CD4-positive, alpha-beta T cell treated with Interleukin-4 for 1 hour (primary cell): ENCODE measurements around the gene AQP1.

Source experiments
- DNase-seq, 2 donors: peaks; one replicate each; pipeline ENCODE4 v3.0.0-alpha.2; 2020 to 2022

AQP1 gene

DNA sequence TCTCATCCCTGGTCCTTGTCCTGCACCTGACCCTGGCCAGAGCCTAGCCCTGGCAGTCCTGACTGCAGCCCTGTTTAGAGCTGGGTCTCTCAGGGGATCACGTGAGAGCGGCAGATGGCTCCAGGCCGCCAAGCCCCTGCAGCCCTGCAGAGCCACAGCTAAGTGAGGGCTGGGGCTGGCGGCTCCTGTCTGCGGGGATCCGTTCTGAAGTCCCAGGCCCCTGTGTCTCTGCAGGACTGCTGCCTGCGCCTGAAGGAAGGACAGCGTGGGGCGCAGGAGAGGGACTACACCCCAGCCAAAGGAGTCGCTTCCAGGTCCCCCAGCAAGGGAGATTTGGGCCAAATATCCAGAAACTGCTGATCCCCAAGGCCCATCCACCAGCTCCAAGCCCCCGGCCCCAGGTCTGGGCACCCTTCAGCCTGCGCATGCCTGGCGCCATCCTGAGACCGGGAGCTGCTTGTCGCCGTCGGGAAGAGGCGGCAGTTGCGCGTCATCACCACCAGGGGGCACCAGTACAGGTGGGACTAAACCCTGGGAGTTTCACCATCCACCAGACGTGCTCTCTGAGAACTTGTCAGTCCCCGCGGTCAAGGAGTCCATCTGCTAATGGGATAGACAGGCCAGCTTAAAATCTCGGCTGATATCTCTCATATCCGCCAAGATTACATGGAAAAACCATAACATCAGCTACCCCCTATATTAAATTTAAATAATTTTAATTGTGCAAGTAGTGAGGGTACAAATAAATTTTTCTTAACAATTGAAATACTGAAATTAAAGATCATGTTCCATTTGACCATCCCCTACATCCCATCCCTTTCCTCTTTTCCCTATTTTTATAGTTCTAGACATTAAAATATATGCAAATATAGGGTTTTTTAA lies 27.0 kb downstream of the AQP1 start:
- DNase-seq = peak; percentile 36 to 43

DNA sequence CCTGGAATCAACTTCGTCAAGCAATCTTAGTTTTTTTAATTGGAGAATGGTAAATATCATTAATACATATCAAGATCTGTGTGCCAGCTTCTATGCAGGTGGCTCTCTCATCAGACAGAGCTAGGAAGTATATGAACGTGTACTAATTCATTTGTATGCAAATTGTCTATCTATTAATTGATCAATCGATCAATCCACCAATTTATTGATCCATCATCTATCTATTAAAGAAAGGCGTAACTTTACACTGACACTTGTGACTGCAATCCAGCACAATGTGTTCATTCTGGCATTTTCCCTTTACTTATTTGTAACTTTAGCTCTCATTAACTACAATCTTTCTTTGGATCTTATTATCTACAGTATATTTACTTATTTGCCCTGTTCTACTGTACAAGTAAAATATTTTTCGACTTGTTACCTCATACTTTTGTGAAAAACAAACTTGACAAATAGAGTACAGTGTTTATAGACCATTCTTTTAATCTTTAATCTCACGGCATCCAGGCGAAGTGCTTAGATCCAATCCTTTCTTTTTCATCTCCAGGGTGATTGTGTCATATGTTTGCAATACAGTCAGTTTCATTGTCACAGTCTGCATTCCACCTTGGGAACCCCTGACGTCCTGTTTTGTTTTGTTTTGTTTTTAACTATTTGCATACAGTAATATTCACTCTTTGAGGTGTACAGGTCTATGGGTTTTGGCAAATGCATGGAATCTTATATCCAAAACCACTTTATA lies 30.1 kb downstream of the AQP1 start:
- DNase-seq = no peak

DNA sequence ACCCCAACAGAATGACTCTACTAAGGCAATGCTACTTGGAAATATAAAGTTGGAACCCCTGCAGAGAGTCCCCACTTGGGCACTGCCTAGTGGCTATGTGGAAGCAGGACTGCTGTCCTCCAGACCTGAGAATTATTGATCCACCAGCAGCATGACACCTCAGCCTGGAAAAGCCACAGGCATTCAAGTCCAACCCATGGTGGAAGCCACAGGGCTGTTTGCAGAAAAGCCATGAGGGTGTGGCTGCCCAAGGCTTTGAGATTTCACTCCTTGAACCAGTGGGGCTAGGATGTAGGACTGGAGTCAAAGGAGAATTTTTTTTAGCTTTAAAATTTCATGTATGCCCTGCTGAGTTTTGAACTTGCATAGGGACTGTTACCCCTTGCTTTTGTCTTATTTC lies 38.5 kb downstream of the AQP1 start:
- no peak for DNase-seq

DNA sequence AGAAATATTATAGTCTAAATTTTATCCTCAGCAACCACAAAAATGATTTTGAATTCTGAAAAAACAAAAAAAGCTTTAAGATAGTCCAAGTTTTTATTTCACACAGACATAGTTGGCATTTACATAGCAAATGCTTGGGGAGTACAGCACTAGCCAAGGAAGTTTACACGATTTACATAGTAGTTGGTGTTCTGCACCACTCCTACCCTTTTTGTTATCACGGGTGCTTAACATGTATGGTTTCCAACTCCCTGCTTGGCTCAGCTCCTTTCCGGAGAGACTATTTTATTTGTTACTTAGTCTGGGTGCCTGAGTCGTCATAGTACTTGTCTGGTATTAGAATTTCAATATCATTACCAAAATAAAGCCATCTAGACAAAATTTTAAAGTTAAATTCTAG lies 43.3 kb downstream of the AQP1 start:
- DNase-seq = no peak

DNA sequence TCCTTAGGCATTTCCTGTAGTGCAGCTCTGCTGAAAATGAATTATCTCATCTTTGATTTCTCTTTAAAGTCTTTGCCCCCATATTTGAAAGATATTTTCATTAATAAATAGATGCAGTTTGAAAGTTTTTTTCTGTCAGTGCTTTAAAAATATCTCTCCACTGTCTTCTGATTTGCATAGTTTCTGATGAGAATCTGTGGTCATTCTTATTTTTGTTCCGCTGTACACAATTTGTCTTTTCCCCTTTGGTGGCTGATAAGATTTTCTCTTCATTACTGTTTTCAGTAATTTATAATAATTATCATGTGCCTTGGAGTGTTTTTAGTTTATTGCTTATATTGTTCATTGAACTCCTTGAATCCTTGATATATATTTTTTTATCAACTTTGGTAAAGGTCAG lies 45.1 kb downstream of the AQP1 start:
- DNase-seq = no peak

DNA sequence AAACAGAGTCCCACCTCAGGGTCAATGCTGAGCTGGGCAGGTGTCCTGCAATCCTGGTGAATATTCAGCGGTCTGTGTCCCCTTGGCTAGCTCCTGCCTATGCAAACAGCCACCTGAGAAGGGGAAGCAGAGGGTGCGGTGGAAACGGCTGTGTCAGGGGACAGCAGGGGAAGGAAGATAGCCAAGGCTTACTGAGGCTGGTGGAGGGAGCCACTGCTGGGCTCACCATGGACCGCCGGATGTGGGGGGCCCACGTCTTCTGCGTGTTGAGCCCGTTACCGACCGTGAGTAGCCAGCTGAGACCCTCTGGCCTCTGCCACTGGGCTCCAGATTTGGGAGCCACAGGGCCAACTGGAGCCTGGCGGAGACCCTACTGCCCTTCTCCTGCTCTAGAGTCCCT lies 52.2 kb downstream of the AQP1 start, which contains the start of gene GHRHR:
TSS of gene GHRHR (plus strand) at position 112 of the 400 bp plus-strand sequence. CDS start at position 228, 116 bp downstream.
- no peak for DNase-seq

DNA sequence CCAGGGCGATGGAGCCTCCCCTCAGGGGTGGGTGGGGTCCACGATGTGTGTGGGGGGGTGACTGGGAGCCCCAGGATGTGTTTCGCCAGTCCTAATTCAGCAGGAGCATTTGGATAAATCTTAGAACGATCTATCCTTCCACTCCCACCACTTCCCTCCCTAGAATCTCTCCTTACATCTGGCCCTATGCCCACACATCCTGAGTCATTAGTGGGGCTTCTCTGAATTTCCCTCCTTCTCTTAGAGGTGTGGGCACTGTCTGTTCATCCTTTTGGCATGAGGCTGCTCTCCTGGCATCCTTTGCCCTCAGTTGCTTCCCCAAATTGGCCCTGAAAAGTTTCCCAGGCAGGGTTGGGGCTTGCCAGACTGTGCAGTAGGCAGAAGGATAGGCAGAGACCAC lies 53.7 kb downstream of the AQP1 start:
- no peak for DNase-seq

DNA sequence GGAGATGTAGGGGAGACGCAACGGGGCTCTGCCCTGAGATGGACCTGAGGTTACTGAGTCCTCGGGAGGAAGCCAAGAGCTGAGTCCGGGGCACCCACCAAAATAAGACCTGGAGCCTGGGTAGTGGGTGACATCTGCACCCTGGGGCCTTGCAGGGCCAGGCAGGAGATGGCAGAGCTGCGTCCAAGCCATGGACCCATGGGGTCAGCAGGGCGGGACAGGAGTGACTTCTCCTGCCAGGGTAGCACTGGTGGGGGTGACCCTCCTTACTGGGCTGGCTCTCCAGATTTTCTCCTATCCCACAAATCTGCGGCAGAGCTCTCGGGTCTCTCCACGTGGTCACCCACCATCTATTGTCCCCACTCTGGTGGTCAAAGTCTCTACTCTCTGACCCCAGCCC lies 54.2 kb downstream of the AQP1 start:
- no peak for DNase-seq

DNA sequence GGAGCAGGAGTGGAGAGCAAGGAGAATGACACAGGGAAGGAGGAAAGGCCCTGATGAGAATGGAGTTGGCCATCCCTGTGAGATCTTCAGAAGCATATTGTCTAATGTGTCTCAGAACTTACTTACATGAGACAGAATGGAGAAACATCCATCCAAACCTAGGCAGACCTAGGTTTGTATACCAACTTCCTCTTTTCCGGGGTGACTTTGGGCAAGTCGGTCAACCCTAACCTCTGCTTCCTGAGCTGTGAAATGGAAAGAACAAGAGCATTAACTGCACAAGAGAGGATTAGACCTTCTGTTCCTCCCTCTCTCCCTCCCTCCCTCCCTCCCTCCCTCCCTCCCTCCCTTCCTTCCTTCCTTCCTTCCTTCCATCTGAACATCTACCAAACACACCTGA lies 56.6 kb downstream of the AQP1 start:
- no peak for DNase-seq

DNA sequence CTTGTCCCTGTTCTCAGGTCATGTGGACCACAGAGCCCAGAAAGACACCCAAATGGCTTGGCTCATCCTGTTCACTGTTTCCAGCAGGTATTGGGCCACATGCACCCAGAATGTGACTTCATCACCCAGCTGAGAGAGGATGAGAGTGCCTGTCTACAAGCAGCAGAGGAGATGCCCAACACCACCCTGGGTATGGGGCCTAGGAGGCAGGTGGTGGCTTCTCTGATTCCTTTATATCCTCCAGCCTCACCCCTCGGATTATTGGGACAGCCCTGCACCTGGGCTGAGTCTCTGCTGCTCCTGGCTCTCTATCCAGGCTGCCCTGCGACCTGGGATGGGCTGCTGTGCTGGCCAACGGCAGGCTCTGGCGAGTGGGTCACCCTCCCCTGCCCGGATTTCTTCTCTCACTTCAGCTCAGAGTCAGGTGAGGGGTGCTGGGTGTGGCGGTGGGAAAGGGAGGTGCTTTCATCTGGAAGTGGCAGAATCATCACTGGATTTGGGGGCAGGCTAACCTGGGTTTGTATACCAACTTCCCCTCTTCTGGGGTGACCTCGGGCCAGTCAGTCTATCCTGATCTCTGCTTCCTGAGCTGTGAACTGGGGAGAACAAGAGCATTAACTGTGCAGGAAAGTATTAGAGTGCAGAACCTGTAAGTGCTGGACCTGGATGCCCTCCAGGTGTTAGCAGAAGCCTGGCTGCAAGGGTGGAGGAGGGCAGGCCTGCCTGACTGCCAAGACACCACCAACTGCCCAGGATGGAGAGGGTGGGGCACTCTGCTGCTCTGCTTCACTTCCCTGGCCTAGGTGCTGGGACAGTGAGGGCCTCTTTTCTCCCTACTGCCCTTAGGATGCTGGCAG lies 57.3 kb downstream of the AQP1 start:
- no peak for DNase-seq

DNA sequence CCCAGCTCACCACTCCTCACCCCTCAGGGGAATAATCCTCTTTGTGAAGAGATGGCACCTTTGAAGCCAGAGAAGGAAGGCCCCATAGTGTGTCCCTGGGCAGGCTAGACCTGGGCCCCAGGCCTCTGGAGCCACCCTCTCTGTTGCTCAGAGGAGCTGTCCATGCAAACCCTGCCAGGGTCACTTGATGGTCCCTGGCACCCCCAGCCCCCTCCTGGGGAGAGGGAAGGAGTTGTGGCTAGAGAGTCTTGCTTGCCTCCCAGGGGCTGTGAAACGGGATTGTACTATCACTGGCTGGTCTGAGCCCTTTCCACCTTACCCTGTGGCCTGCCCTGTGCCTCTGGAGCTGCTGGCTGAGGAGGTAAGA lies 57.9 kb downstream of the AQP1 start:
- DNase-seq = no peak

DNA sequence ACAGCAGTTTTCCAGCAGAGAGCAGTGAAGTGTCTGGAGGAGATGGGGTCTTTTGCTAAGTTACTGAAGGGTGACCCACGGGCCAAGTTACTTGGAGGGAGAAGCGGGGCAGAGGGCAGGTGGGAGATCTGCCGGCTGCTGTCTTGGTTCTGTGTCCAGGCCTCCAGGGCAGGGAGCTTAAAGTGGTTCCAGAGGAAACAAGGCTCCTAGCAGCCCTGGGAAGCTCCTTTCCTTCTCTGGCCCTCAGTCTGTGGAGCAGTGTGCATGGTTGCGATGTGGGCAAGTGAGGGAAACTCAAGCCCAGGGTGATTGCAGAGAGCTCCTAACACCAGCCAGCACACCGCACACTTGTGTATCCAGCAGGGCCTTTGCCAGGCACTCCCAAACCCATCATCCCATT lies 58.4 kb downstream of the AQP1 start:
- DNase-seq = no peak

DNA sequence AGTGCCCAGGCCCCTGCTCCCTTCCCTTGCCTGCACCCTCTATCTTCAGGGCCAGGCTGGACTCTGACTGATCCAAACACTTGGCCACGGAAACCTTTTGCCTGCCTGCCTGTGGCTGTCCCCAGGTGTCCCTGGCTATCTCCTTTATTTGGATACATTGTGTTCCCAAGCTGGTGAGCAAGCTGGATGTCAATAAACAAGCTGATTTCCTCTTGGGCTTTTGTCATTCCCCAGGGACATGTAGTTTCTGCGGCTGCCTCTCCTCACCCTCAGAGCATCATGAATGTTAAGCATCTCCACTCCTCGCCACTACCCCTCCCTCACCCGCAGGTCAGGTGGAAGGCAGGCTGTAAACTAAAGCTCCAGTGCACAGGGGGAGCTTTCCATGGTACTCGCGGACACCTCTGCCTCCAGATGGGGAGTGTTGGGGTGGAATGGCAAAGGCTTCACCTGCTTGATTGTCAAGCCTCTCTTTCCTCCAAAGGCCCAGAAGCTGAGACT lies 59.0 kb downstream of the AQP1 start:
- no peak for DNase-seq

DNA sequence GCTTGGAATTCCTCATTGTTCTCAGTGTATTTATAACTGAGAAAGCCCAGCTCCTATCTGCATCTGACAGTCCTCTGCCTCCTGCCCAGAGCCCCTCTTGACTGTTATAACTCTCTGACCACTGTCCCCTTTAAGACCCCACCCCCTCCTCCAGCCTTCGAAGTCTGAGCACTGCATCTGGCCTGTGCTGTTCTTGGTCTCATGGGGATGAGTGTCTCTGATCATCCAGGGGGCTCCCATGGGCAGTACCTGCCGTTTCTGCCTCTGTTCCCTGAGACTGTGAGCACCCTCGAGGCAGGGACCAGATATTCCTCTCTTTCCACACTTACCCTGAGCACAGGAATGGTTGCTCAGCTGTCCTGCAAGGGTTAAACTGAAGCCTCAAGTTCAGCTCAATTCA lies 59.8 kb downstream of the AQP1 start:
- DNase-seq = no peak

DNA sequence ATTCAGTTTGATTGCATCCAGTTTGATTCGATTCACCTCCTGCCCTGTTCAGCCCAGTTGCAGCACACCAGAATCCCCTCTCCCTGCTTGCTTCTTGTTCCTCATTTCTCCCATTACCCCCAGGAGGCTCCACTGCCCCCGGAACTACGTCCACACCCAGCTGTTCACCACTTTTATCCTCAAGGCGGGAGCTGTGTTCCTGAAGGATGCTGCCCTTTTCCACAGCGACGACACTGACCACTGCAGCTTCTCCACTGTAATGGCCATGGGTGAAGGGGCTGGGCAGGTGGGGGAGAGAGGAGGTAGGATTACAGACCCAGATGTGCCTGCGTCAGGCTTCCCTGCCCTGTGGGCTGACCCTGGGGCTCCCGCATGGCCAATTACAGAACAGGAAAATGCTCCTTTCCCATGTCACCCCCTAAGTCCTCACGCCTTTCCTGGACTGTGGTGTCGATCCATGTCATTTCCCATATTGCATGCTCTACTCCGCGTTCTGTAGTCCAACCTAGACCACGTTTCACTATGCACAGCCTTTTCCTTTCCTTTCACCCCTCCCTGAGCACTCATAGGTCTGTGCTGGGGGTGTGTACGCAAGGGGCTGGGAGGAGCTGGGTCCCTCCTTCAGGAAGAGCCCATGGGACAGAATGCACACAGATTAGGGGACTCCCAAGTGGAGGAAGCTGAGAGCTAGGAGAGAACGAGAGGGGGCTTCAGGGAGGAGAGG lies 60.3 kb downstream of the AQP1 start:
- DNase-seq = no peak

DNA sequence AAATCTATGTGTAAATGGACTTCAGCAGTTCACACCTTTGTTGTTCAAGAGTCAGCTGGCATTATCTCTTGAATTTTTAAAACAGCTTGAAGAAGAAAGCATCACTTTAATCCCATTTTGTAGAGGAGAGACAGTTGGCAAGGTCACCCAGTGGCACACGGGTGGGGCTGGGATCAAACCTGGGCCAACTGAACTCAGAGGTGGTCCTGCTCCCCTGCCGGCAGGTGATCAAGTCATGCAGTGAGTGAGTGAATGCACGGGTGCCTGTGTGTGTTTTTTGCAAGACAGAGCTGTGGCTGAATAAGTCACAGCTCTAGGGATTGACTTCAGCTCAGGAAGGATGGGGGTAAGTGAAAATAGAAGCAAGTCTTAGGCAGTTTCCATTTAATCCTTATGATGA lies 61.6 kb downstream of the AQP1 start:
- no peak for DNase-seq

DNA sequence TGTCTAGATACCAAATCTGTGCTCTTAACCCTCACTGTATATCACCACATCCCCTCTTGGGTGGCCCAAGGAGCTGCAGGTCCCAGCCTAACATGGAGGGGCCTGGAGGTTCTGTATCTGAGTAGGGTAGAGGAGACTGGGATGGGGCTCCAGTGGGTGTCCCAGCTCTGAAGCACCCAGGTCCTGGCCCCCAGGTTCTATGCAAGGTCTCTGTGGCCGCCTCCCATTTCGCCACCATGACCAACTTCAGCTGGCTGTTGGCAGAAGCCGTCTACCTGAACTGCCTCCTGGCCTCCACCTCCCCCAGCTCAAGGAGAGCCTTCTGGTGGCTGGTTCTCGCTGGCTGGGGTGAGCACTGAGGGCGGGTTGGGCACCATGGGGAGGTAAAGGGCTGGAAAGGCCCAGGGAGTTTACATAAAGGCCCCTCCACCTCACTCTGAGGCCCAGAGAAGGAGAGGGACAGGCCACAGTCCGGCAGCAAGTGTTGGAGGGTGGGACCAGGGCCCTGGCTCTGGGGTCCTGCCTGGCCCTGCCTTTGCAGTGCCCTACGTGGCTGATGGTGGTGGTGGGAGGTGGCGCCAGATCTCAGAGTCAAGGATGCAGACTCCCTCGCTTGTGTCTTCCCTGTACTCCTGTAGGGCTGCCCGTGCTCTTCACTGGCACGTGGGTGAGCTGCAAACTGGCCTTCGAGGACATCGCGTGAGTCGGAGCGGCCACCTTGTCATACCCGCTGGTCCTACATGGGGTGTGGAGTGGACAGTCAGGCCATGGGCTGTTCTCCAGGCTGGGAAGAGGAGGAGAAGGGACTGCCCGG lies 62.3 kb downstream of the AQP1 start:
- DNase-seq = no peak

DNA sequence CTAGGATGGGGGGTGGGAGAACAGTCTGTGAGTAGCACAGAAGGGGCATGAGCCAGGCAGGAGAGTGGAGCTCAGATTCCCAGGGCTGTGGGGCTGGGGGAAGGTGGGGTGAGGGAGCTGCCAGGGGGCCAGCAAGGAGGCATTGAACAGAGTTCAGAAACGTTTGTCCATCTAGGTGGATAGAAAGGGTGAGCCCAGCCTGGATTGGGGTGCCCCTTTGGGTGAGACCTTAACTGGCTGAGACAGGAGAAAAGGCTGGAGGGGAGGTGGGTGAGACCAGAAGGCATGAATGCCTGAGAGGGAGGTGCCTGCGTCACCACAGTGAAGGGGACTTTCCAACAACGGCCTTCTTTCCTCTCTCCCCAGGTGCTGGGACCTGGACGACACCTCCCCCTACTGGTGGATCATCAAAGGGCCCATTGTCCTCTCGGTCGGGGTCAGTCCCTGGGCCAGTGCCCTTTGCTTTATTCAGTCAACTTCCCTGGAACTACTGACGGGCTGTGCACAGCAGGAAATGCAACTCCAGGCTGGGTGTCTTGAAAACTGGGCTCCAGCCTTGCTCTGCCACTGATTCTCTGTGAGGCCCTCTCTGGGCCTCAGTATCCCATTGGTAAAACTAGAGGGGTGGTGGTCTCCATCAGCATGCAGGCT lies 63.1 kb downstream of the AQP1 start:
- peak; percentile 23 to 40 for DNase-seq
